Right hindlimb (tissue), 1 donor: ENCODE measurements around the gene CYGB.

Experiments
- DNase-seq: peaks from one replicate; pipeline ENCODE4 v3.0.0-alpha.2; 2018

Gene CYGB

DNA sequence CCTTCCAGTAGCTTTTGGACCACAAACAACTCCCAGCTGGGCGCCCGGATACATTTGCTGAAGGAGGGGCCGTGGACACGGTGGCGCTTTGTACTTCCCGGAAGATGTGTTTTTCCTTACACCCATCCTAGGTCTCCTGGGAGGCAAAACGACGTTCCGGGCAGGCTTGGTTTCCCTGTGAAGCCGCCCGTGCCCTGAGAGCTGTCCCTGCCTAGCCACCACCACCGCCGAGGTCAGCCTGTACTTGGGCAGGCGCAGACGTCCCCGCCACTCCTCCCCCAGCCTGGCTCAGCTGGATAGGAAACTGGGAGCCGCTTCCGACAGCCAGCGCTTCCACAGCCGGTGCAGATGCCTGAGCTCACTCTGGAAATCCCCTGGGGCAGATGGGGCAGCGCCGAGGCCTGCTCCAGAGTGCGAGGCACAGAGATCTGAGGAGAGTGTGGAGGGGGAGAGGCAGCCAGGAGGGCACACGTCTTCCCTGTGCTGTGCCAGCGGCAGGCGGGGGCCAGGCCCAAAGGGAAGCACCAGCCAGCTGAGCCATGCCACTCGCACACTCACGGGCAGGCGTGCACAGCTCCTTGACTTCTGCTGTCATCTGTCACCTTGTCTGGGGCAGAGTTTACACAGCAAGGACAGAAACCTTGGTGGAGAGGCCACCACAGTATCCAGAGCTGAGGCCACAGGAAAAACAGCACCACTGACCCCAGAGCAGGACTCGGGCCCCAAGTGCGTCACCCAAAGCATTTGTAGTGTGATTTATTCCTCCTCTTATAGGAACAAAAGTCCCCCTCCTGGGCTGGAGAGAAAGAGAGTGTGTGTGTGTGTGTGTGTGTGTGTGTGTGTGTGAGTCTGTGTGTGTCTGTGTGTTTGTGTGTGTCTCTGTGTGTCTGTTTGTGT is 39.3 kb downstream of the CYGB start:
- DNase-seq: peak; percentile 81

GRCh38 chr17:76497699-76497978 is 39.9 kb downstream of the CYGB start:
- DNase-seq: no peak

DNA sequence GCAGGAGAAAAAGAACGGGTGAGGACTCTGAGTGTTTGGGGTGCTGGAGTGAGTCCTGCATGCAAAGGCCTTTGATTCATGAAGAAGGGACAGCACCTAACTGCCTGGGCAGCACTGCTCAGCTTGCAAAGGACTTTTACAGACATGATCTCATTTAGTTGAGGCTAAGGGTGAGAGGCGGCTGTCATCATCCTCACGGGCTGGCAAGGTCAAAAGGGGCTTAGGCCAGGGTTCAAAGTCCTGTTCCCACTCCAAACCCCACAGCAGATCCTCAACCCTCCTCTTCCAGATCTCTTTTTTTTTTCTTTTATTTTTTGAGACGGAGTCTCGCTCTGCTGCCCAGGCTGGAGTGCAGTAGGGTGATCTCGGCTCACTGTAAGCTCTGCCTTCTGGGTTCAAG is 41.0 kb downstream of the CYGB start:
- no peak for DNase-seq

DNA sequence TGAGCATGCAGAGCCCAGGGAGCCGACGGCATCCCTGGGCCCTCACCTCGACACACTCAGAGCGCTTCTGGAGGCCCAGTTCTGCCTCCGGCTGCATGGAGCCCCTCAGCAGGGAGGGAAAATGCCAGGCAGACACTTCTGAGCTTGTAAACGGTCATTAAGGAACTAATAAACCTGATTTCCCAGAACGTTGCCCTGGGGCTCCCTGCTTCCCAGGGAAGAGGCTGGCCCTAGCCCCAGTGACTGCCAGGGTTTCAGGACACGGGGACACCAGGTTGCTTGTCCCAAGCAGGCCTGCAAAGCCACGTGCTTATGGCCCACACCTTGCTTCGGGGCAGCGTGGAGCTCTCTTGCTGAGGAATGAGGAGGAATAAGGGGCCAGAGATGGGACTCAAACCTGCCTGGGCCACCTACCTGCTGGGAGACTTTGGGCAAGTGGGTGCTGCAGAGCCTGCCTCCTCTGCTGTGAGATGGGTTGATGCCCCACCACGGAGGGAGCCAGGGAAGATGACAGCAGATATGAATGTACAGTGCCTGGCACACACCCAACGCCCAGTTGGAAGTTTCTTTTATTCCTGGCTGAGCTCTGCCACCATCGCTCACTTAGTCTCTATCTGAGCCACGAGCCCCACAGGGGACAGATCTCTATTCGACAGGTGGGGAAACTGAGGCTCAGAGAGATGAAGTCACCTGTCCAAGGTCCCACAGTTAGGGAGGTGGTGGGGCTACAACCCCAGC is 41.7 kb downstream of the CYGB start:
- no peak for DNase-seq

GRCh38 chr17:76493505-76494167 is 43.9 kb downstream of the CYGB start:
- DNase-seq: no peak

GRCh38 chr17:76492989-76493501 is 44.5 kb downstream of the CYGB start:
- DNase-seq: peak; percentile 72

DNA sequence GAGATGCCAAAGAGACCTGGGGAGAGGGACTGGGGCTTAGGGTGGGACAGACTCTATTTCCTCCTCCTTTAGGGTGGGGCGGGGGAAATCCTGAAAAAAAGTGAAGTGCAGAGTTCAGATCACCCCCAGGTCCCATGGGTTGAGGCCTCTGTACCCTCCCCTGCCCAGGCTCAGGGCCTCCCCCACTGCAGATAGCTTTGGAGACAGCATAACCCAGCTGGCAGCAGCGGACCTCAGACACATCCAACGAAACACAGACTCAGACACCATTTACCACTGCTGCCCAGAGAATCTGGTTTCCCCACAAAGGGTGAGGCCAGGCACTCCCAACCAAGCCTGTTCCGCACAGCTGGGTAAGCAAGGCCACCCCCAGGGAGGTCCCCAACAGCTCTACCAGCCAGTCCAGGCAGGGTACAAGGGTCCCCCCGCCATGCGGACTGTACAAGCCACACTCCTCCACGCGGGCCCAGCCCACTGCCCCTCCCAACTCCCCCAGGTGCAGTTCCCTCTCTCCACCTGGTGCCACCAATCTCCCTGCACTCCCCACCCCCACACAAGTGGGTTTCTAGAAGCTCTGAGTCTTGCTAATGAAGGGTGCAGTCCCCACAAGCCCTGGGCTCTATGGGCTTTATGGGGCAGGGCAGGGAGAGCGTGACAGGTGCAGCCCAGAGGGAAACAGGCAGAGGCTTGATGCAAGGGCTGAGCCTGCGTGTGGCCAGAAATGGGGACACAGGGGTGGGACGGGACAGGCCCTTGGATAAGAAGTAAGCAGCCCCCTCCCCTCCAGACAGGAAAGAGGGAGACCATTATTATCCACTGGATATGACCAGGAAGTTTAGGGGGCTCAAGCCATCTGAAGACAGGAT is 45.2 kb downstream of the CYGB start:
- no peak for DNase-seq

- DNase-seq: no peak
Observed at GRCh38 chr17:76491271-76492122, 46.0 kb downstream of the CYGB start.

DNA sequence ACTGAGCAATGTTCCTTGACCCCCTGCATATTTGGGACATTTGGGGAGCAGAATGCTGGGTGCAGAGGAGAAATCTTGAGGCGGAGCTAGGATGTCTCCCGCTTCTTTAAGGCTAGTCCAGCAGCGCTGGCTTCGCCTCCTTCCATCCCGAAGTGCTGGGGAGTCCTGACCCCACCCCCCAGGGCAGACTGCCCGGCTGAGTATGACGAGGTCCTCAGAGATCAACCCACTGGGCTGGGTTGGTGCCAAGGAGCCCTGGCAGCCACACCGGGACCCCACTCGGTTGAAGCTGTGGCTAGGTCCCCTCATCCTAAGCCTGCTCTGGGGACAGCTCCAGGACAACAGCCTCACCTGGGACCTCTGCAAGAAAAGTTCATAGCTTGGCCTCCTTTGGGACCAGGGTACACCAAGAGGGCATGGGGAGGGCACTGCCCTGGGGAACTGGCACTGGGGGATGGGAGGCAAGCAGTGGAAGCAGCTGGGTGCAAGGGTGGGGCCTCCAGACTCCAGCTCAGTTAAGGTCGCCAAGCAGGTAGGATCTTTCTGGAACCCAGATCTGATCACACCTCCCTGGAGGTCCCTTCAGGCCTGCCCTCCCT is 47.3 kb downstream of the CYGB start:
- DNase-seq: no peak

DNA sequence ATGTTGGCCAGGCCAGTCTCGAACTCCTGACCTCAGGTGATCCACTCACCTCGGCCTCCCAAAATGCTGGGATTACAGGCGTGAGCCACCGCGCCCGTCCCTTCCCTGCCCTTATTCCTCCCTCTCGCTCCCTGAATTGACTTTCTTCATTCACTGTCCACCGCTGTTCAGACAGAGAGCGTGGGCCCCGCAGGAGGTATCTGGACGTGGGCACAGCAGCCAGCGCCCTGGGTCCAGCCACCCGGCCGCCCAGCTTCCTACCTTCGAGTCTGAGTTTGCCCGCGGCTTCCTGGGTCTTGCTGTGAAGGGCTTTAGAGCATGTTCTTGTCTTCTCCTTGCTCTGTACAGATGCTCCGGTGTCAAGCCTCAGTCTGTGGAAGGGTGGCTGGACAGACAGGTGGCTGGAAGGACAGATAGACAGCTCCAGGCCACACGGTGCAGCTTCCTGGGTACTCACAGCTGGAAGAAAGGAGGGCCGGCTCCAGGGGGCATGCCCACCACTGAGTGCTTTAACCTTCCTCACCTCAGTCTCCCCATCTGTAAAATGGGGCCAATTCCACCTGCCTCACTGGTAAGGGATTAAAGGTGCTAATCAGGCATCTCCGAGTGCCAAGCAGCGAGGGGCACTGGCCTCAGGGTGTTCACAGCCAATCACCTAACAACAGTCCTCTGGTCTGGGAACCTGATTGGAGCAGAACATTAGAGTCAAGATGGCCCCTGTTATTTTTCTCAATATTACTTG is 49.9 kb downstream of the CYGB start:
- no peak for DNase-seq

DNA sequence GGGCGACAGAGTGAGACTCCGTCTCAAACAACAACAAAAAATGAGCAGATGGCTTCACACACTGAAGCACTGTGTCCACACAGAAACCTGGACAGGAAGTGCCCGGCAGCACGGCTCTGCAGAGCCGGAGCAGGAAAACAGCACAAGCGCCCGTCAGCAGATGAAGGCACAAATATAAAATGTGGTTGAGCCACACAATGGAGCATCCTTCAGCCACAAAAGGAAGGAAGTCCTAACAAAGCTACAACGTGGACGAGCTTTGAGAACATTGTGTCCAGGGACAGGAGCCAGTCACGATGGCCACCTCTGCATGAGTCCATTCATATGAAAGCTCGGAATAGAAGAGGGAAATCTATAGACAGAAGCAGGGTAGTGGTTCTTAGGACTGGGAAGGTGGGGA is 51.9 kb downstream of the CYGB start:
- no peak for DNase-seq

DNA sequence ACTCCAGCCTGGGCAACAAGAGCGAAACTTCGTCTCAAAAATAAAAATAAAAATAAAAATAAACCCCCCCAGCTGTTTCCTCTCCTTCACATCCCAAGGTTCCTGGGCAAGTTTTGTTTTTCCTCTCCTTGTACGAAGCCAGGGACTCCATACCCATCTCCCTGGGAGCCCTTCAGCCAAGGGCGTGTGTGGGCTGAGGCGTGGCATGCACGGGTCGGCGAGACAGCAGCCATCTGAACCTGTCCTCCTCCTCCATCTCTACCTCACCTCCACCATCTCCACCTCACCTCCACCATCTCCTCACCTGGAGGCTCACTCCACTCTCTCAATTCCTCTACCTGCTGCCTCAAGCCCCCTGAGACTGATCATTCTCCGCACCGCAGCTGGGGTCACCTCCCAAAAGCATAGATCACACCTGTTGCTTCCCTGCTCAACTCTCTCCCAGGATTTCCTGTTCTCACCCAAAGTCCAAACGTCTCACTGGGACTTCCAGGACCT is 53.2 kb downstream of the CYGB start:
- DNase-seq: no peak

DNA sequence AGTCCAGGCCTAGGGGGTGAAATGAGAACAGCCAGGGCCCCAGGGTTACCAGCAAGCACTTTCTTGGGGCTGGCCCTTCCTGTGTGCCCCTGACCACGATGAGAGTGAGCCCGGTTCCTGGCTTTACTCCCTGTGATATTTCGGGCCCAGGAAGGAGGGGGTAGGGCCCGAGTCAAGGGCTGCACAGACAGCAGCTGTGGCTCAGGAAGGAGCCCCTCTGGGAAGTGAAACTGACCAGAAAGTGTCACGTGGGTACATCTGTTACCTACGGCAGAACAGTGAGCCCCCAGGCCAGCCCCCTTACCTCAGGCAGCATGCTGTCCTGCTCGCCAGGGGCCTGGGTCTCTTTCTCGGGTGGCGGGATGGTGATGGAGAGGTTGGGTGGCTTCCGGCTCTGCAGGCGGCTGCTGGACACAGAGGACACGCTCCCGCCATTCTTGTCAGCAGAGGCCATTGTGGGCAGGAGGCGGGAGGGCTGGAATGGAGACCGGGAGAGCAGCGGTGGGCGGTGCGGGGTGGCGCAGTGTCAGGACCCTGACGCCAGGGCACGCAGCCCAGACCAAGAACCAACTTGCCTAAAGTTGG is 56.3 kb downstream of the CYGB start:
- DNase-seq: no peak

GRCh38 chr17:76480632-76481031 is 56.9 kb downstream of the CYGB start:
- DNase-seq: peak; percentile 69

GRCh38 chr17:76479515-76480060 is 57.9 kb downstream of the CYGB start:
- no peak for DNase-seq

DNA sequence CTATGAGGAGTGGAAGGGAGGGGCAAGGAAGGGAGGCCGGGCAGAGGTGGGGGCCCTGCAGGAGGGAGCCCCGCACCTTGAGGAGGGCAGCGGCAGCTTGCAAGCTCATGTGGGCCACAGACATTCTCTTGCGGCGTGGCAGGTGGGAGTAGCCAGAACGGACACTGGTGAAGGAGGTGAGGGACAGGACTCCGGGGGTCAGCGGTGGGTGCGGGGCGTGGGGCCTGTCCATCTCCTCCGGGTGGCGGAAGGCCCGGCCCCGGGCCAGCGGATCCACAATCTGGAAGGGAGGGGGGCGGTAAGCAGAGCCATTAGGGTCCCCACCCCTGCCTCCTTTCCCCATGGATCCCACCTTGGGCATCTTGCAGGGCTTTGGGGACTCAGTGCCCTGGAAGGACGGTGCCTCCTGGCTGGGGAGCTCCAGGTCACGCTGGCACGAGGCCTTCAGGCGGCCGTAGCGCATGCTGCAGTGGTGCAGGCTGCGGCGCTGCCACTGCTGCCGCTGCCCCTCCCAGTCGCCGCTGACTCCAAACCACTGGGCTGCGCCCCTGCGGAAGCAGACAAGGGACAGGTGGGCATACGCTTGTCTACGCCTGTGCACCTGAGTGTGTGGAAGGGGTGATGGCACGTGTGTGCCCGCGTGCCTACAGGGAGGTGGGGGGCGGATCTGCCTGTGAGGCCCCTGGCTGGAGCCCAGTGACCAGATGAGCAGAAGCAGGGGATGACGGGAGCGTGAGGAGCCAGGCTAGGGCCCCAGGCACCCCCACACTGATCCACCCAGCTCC is 58.6 kb downstream of the CYGB start:
- DNase-seq: no peak

DNA sequence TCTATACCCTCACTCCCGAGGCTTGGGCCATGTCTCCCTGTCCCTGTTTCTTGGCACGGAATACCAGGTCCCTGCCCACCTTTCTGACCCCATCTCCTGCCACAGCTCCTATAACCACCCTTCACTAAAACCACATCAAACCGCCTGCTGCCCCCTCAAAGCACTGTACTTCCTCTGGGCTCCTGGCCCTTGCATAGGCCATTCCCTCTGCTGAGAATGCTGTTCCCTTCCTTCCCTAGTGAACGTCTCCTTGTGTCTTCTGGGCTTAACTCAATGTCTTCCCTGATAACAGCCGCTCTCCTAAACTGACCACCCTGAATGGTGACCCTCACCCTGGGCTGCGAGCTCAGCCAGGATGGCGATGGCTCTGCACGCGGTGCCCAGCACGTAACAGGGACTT is 59.4 kb downstream of the CYGB start:
- DNase-seq: no peak

DNA sequence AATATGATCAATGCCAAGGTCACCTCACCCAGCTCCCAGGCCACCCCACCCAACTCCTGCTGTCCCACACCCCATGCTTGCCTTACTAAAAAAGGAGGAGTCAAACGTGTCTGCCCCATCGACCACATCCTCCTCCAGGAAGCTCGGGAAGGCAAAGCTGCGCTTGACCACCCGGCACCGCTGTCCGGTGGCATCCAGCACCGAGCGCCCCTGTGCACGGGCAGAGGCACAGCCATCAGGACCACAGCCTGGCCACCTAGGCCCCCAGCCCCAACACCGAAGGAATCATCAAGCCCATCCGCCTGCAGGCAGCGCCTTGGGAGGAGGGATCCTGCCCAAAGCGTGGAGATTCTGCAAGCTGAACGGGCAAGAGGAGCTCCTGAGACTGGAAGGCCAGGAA is 59.9 kb downstream of the CYGB start:
- DNase-seq: no peak
